Ovary (tissue), 9 donors: ENCODE measurements around the gene EYA2. TPM values are rescaled to one million over a fixed set of nuclear protein-coding genes. Genes with fewer than 3 reads are reported as not detected.

Source experiments
- DNase-seq, 5 donors: peaks; one replicate each; pipeline ENCODE4 v3.0.0-alpha.2; 2019 to 2020
- H3K27ac ChIP-seq, 2 donors: fragments of 200-600 bp; one replicate each; pipeline versions ENCODE4 v1.5.1 to v1.8.0; 2019 to 2022
- H3K27me3 ChIP-seq: fragments of 200-600 bp; one replicate; pipeline ENCODE4 v1.8.0; 2022
- H3K36me3 ChIP-seq: fragments of 200-600 bp; sonication (generic); one replicate; pipeline ENCODE4 v1.5.1; 2019
- H3K4me1 ChIP-seq: one replicate; pipeline ENCODE4 v1.8.1; 2013; ENCODE audit warnings: mild to moderate bottlenecking, moderate library complexity; ENCODE audit not compliant: insufficient read depth
- H3K4me3 ChIP-seq: fragments of 200-600 bp; sonication (generic); one replicate; pipeline ENCODE4 v1.5.1; 2017
- H3K9me3 ChIP-seq, 2 donors: fragments of 200-600 bp in 1 of 2; sonication (generic) in 1 of 2; one replicate each; pipeline versions ENCODE4 v1.5.1 to v1.8.1; 2013 to 2019; ENCODE audit warnings: mild to moderate bottlenecking in 1 of 2, moderate library complexity in 1 of 2
- EP300 ChIP-seq: sonication (generic); formaldehyde crosslinking; IDR thresholded peaks from one replicate; pipeline ENCODE4 v1.6.1; 2017; ENCODE audit warnings: antibody characterized with exemption
- POLR2A ChIP-seq: fragments of 450-650 bp; IDR thresholded peaks from one replicate; pipeline ENCODE4 v1.6.1; 2017; ENCODE audit warnings: antibody characterized with exemption, mild to moderate bottlenecking, moderate library complexity
- WGBS, 3 donors: extraction: QIAGEN DNeasy Blood & Tissue Kit in 1 of 3; methylation state at CpG; one replicate each; pipeline versions ENCODE4 v1.1.5 to v1.1.7; 2013 to 2017; 5-methylcytosine and 5-hydroxymethylcytosine counted together
- intact Hi-C, 4 donors: fragments of 100-400 bp; cut with DNase I; formaldehyde crosslinking; loops; one replicate each; pipeline versions ENCODE4 v1.11.0 to v1.15.1; 2022 to 2023
- polyA plus RNA-seq, 2 donors: library from polyadenylated mRNA; stranded (reverse); fragments of 200-250 nt in 1 of 2; fragments of 350-450 nt in 1 of 2; fragmentation: Illumina TruSeq in 1 of 2; extraction: RNeasy Lipid Tissue Mini Kit (QIAGEN cat#74804) in 1 of 2; gene quantifications; one replicate each; pipeline ENCODE4 v1.2.3, GENCODE V29; 2013 to 2014
- total RNA-seq, 7 donors: library from RNA; depleted of rRNA in 2 of 7; stranded (reverse); fragments of >200 nt in 2 of 7; fragmentation: NEBNext Ultra II Directional in 3 of 7; extraction: Animal tissue kit (Norgen Biotek cat#: 25700) in 3 of 7; gene quantifications; one replicate each; pipeline versions ENCODE4 v1.1.0 to v1.2.4, GENCODE V29; 2016 to 2023
- TF ChIP-seq, protein P1 (sequence below), 3 donors: fragments of 450-650 bp in 2 of 3; fragments of 200-600 bp in 1 of 3; IDR thresholded peaks; one replicate each; pipeline versions ENCODE4 v1.5.1 to v1.8.0; 2016 to 2022; ENCODE audit warnings: antibody characterized with exemption in 3 of 3, mild to moderate bottlenecking in 1 of 3
- donor health status: DM: no; HTN: no; CAD: no; lungs with moderate emphysema.
- donor health status: DM: no; HTN: no; CAD: no.
- donor health status: Bipolar disorder and iron deficiency.
- donor health status: DM: yes; HTN: yes; CAD: no.
- donor health status: DM: no; HTN: no; CAD: no.
- donor health status: DM: yes; HTN: yes; CAD: no.

The EYA2 gene
- total and polyA plus RNA-seq, 9 donors, result 0.18 to 7.6 (median 1.7) TPM

DNA sequence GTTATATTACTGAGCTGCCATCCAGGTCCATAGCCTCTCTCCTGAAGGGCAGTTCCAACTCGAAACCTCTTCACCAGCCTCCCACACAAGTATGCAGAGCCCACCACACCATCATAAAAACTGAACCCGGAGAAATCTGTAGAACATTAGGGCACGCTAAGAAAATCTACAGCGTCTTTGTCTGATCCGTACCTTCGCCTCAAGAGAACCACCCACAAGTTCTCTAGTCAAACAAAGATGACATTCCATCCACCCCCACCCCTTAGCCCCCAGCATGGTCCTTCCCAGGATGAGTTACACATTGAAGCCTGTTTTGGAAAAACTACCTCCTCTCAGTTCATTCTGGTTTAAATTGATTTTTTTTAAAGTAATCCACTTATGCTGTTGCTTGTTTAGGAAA, 242.1 kb downstream of the EYA2 start:
- H3K4me1 ChIP-seq, result no peaks in the 10 kb centered on the region
- 66 to 76% (median 69%) methylated on average over 6 of the region's 6 CpGs for WGBS, 3 donors
- no peaks in the 10 kb centered on the region for H3K27me3 ChIP-seq
- no peaks in the 10 kb centered on the region for H3K36me3 ChIP-seq
- H3K4me3 ChIP-seq, result no peak overlapping the region
- no peak for DNase-seq
- intact Hi-C loops, result no loop called here
- H3K9me3 ChIP-seq, result no peaks in the 10 kb centered on the region
- TF ChIP-seq EP300, result no peak
- TF ChIP-seq, protein P1, sequence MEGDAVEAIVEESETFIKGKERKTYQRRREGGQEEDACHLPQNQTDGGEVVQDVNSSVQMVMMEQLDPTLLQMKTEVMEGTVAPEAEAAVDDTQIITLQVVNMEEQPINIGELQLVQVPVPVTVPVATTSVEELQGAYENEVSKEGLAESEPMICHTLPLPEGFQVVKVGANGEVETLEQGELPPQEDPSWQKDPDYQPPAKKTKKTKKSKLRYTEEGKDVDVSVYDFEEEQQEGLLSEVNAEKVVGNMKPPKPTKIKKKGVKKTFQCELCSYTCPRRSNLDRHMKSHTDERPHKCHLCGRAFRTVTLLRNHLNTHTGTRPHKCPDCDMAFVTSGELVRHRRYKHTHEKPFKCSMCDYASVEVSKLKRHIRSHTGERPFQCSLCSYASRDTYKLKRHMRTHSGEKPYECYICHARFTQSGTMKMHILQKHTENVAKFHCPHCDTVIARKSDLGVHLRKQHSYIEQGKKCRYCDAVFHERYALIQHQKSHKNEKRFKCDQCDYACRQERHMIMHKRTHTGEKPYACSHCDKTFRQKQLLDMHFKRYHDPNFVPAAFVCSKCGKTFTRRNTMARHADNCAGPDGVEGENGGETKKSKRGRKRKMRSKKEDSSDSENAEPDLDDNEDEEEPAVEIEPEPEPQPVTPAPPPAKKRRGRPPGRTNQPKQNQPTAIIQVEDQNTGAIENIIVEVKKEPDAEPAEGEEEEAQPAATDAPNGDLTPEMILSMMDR (IDR thresholded peaks at IDR 0.05), result no peak
- TF ChIP-seq POLR2A, result no peak
- H3K27ac ChIP-seq, result no peak overlapping the region

DNA sequence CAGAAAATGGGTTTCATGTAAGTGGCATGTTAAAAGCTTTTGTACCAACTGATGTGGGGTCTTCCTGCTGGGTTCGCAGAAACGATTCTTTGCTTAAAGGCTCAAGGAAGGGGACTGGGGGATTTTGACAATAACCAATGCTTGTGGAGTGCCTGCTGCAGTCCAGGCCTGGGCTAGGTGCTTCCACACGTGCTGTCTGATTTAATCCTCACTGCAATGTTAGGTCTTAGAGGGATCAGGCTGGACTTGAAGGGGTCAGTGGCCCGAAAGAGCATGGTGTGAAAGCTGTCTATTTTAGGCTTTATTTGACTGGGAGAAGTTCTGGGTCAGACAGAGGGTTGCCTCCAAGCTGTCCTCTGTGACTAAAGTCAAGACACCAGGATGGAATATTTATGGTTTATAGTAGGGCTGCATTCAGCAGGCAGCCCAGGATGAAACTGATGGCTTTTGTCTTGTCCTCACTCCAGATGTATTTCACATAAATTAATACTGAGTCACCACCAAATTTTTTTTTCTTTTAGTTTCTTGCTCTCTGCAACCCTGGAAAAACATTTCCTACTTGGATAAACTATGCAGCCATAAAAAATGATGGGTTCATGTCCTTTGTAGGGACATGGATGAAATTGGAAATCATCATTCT, 242.7 kb downstream of the EYA2 start:
- H3K27ac ChIP-seq, result no peak overlapping the region
- TF ChIP-seq EP300 (no peak), POLR2A (no peak)
- TF ChIP-seq, protein P1 (IDR thresholded peaks at IDR 0.05), result no peak
- WGBS, 3 donors, result 64 to 75% (median 70%) methylated on average over 4 of the region's 4 CpGs
- H3K36me3 ChIP-seq, result no peaks in the 10 kb centered on the region
- no peaks in the 10 kb centered on the region for H3K9me3 ChIP-seq
- no peak overlapping the region for H3K4me3 ChIP-seq
- intact Hi-C loops, result no loop called here
- DNase-seq, result no peak
- H3K27me3 ChIP-seq, result no peaks in the 10 kb centered on the region
- peaks cover 3% of the 10 kb centered on the region for H3K4me1 ChIP-seq

DNA sequence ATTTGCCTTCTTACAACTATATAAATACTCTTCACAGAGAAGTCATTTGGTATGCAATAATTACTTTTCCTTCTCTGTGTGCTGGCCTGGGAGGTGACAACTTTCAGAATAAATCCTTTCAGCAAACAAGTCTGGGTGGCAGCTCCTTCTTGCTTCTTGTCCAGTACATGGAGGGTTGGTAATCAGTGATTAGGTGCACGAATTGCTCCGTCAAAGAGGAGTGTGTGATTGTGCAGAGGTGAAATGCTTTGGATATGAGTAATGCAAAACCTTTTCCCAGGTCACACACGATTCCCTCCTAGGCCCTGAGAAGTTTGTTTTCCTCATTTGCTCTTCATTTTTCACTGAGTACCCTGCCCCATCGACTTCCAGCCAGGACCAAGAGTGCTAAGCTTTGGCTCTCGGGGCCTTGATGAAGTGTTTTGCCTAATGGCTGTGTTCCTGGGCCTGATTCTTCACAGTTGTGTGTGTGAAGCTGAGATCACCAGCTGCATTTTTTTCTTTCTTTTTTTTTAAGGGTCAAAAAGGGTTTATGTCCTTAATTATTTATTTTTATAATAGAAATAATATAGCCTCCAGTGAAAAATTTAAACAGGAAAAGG, 245.4 kb downstream of the EYA2 start:
- DNase-seq, result no peak
- 43 to 63% (median 60%) methylated on average over 5 of the region's 5 CpGs for WGBS, 3 donors

DNA sequence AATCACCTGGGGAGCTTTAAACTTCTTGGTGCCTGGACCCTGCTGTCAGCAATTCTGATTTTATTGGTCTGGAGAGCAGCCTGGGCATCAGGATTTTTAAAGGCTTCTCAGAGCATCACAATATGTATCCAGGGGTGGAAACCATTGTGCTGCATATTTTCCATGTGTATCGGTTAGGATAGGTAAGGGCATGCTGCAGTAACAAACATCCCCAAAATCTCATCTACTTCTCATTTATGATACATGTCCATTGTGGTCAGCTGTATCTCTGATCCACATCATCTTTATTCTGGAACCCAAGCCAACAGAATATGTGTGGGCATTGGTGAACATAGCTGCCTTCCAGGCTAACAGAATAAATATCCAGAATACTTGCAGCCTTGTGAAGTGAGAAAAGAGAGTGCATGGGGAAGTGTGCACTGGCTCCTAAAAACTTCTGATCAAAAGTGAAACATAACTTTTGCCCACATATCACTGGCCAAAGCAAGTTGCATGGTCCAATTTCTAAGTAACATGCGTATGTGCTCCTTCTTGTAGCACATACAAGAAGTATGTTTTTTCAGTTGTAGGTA, 246.8 kb downstream of the EYA2 start:
- intact Hi-C loops, result no loop called here
- no peak overlapping the region for H3K4me3 ChIP-seq
- TF ChIP-seq POLR2A, result no peak
- no peak for TF ChIP-seq EP300
- TF ChIP-seq, protein P1 (IDR thresholded peaks at IDR 0.05), result no peak
- peaks cover 3% of the 10 kb centered on the region for H3K4me1 ChIP-seq
- no peaks in the 10 kb centered on the region for H3K9me3 ChIP-seq
- no peaks in the 10 kb centered on the region for H3K27me3 ChIP-seq
- 93 to 100% (median 99%) methylated on average over 2 of the region's 2 CpGs for WGBS, 3 donors
- H3K36me3 ChIP-seq, result no peaks in the 10 kb centered on the region
- no peak overlapping the region for H3K27ac ChIP-seq
- no peak for DNase-seq

More for the DNA sequence above, 245.4 kb downstream of the EYA2 start:
- Histone ChIP-seq H3K36me3 (no peaks in the 10 kb centered on the region), H3K27ac (no peak overlapping the region), H3K9me3 (no peaks in the 10 kb centered on the region), H3K27me3 (no peaks in the 10 kb centered on the region), H3K4me3 (no peak overlapping the region), H3K4me1 (peaks cover 3% of the 10 kb centered on the region)
- intact Hi-C loops, result no loop called here
- TF ChIP-seq POLR2A (no peak), EP300 (no peak)
- TF ChIP-seq, protein P1 (IDR thresholded peaks at IDR 0.05), result no peak
